Mucosa of gallbladder (tissue), 1 donor: ENCODE results near the gene OR13C3. TPM values are rescaled to one million over a fixed set of nuclear protein-coding genes. Genes with fewer than 3 reads are reported as not detected.

Experiments used
- total RNA-seq: library from RNA; stranded (reverse); gene quantifications from one replicate; pipeline ENCODE4 v1.2.1, GENCODE V29; 2021
- donor health status: DM: no; HTN: no; CAD: no.

OR13C3 gene
- total RNA-seq, 1 donor from 2014 or later = not detected

Other genes starting within 250 kb of the OR13C3 start
- gene OR13F1, start 32.6 kb downstream of the OR13C3 start, total RNA-seq = not detected
- gene OR13C4, start 9.6 kb downstream of the OR13C3 start, total RNA-seq = not detected
- gene OR13C8, start 32.3 kb upstream of the OR13C3 start, total RNA-seq = not detected
- gene OR13C5, start 62.6 kb upstream of the OR13C3 start, total RNA-seq = not detected
- gene OR13C2, start 68.8 kb upstream of the OR13C3 start, total RNA-seq = not detected
- not detected for gene OR13C9, start 81.3 kb upstream of the OR13C3 start, total RNA-seq
- gene OR13D1, start 157.7 kb upstream of the OR13C3 start, total RNA-seq = not detected
- gene NIPSNAP3A, start 210.8 kb upstream of the OR13C3 start, total RNA-seq = 19.5 TPM
- 2.8 TPM for gene NIPSNAP3B, start 227.3 kb upstream of the OR13C3 start, total RNA-seq